ENCODE data around the gene TSC2. TPM values are rescaled to one million over a fixed set of nuclear protein-coding genes. Genes with fewer than 3 reads are reported as not detected.

TSC2 gene
- total RNA-seq, 4 donors from 2014 or later: 88.3 to 206 (median 127) TPM

DNA sequence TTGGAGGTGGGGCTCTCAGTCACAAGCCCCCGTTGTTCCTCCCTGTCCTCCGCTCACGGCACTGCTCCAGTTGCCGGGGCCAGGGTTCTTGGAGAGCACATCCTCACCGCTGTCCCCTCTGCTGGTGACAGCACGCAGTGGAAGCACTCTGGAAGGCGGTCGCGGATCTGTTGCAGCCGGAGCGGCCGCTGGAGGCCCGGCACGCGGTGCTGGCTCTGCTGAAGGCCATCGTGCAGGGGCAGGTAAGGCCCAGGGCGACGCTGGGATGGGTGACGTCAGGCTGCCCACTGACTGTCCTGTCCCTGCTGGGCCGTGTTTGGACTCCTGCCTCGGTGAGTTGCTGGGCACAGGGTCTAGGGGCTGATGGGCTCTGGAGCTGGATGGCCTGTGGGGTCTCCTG, 5.4 kb downstream of the TSC2 start:
- WGBS, 2 donors (ENCODE audit: low coverage in 1 of 2): 90 to 96% methylated on average over 2 to 20 of the region's 21 CpGs
- H3K27ac ChIP-seq: no peak overlapping the region
- intact Hi-C loops (cut with DNase I; ENCODE audit: low total_unique reads) (no loop called here), in situ Hi-C loops (cut with MboI; ENCODE audit: low pct_ligation_motif_present in 1 of 4, low pct_unique_long_range_greater_than_20kb in 1 of 4, low sequenced_read_pairs in 3 of 4) (no loop called here)
- H3K9me3 ChIP-seq: no peaks in the 10 kb centered on the region
- TF ChIP-seq POLR2A (IDR thresholded peaks at IDR 0.05) (no peak), POLR2AphosphoS5 (IDR thresholded peaks at IDR 0.05) (no peak), EP300 (IDR thresholded peaks at IDR 0.05; ENCODE audit: low read depth) (no peak)
- TF ChIP-seq, protein P1, sequence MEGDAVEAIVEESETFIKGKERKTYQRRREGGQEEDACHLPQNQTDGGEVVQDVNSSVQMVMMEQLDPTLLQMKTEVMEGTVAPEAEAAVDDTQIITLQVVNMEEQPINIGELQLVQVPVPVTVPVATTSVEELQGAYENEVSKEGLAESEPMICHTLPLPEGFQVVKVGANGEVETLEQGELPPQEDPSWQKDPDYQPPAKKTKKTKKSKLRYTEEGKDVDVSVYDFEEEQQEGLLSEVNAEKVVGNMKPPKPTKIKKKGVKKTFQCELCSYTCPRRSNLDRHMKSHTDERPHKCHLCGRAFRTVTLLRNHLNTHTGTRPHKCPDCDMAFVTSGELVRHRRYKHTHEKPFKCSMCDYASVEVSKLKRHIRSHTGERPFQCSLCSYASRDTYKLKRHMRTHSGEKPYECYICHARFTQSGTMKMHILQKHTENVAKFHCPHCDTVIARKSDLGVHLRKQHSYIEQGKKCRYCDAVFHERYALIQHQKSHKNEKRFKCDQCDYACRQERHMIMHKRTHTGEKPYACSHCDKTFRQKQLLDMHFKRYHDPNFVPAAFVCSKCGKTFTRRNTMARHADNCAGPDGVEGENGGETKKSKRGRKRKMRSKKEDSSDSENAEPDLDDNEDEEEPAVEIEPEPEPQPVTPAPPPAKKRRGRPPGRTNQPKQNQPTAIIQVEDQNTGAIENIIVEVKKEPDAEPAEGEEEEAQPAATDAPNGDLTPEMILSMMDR (IDR thresholded peaks at IDR 0.05): no peak
- H3K27me3 ChIP-seq: no peaks in the 10 kb centered on the region
- DNase-seq: no peak
- H3K36me3 ChIP-seq: peaks cover 0 to 7% (median 0%) of the 10 kb centered on the region in 4 donors
- H3K4me3 ChIP-seq: no peak overlapping the region
- peaks cover 8 to 24% (median 20%) of the 10 kb centered on the region in 4 donors for H3K4me1 ChIP-seq

DNA sequence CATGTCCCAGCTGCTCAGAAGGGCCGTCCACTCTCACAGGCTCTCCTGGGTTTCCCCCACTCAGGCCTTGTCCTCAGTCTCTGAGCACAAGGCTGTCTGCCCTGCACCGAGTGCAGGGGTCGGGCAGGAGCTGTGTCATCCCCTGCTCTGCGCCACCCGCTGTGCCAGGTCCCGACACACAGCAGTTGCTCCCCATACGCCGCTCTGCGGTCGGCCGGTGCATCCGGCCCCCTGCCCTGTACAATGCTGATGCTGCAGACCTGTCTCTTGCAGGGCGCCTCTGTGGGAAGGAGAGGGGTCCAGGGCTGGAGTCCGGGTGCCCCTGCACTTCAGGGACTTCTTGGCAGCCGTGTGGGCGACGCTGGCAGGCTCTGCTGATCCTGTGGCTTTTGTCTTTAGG, 6.1 kb downstream of the TSC2 start:
- Histone ChIP-seq H3K27me3 (no peaks in the 10 kb centered on the region), H3K4me3 (no peak overlapping the region), H3K4me1 (peaks cover 2 to 18% (median 14%) of the 10 kb centered on the region in 4 donors), H3K27ac (peak overlapping the region in 2 of 4 donors; percentile 62 to 75), H3K36me3 (peaks cover 0 to 7% (median 0%) of the 10 kb centered on the region in 4 donors), H3K9me3 (no peaks in the 10 kb centered on the region)
- TF ChIP-seq, protein P1 (IDR thresholded peaks at IDR 0.05): no peak
- TF ChIP-seq POLR2AphosphoS5 (IDR thresholded peaks at IDR 0.05): no peak
- TF ChIP-seq POLR2A (IDR thresholded peaks at IDR 0.05): no peak
- no peak for TF ChIP-seq EP300 (IDR thresholded peaks at IDR 0.05; ENCODE audit: low read depth)
- in situ Hi-C loops (cut with MboI; ENCODE audit: low pct_ligation_motif_present in 1 of 4, low pct_unique_long_range_greater_than_20kb in 1 of 4, low sequenced_read_pairs in 3 of 4): no loop called here
- WGBS, 2 donors (ENCODE audit: low coverage in 1 of 2): 95% methylated on average over 17 of the region's 17 CpGs; no CpG with 5 or more reads in 1 of the 2 donors
- intact Hi-C loops (cut with DNase I; ENCODE audit: low total_unique reads): no loop called here
- no peak for DNase-seq

DNA sequence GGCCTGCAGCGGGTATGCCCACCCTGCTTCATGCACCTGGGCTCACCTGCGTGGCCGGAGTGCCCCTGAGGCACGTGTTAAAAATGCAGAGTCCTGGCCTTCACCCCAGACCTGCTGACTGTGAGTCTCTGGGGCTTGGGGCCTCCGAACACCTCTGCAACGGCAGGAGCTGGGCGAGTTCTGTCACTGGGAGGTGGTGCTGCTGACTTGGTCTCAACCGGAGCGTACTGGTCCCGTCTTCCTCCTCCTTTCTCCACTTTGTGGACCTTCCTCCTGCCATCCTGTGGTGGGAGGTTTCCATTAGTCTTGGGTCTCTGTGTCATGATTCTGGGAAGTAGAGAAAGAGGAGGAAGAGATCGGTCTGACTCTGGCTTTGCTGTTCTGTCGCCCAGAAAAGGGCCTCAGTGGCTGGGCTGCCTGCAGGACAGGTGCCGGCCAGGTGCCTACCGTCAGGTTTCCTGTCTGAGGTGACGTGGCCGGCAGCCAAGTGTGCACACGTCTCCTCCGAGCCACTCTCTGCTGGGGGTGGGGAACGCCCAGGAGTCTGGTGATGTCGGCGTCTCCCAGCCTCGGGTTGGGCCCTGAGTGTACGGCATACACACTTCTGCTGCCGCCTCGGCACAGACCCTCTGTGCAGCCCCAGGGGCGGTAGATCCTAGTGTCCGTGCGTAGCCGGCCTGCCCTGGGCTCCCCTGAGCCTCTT, 6.9 kb downstream of the TSC2 start:
- Histone ChIP-seq H3K4me1 (peaks cover 0 to 12% (median 10%) of the 10 kb centered on the region in 4 donors), H3K27ac (peak overlapping the region; percentile 27 to 75 (median 59))
- WGBS, 2 donors (ENCODE audit: low coverage in 1 of 2): 63% methylated on average over 29 of the region's 29 CpGs; no CpG with 5 or more reads in 1 of the 2 donors

DNA sequence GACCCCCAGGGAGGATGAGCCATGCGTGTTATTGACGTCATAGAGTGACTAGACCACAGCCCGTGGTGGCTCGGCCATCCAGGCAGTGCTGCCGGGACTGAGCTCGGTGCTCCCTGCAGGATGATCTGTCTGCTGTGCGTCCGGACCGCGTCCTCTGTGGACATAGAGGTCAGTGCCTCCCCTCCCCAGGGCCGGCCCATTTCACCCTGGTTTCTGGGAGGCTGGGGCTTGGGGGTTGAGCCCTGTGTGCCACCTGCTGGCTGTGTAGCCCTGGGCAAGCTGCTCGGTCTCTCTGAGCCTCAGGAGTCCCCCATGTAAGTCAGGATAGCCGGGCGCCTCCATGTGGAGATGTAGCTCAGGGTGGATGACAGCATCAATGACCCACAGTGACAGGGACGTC, 8.3 kb downstream of the TSC2 start:
- WGBS, 2 donors (ENCODE audit: low coverage in 1 of 2): 76% methylated on average over 15 of the region's 15 CpGs; no CpG with 5 or more reads in 1 of the 2 donors
- Histone ChIP-seq H3K9me3 (no peaks in the 10 kb centered on the region), H3K27ac (no peak overlapping the region), H3K27me3 (no peaks in the 10 kb centered on the region), H3K4me1 (peaks cover 0 to 12% (median 10%) of the 10 kb centered on the region in 4 donors), H3K36me3 (peaks cover 0 to 7% (median 0%) of the 10 kb centered on the region in 4 donors), H3K4me3 (no peak overlapping the region)
- intact Hi-C loops (cut with DNase I; ENCODE audit: low total_unique reads) (no loop called here), in situ Hi-C loops (cut with MboI; ENCODE audit: low pct_ligation_motif_present in 1 of 4, low pct_unique_long_range_greater_than_20kb in 1 of 4, low sequenced_read_pairs in 3 of 4) (no loop called here)
- TF ChIP-seq POLR2AphosphoS5 (IDR thresholded peaks at IDR 0.05) (no peak), EP300 (IDR thresholded peaks at IDR 0.05; ENCODE audit: low read depth) (no peak), POLR2A (IDR thresholded peaks at IDR 0.05) (no peak)
- TF ChIP-seq, protein P1 (IDR thresholded peaks at IDR 0.05): no peak
- no peak for DNase-seq

More for the DNA sequence above, 6.9 kb downstream of the TSC2 start:
- Histone ChIP-seq H3K27me3 (no peaks in the 10 kb centered on the region), H3K4me3 (no peak overlapping the region), H3K36me3 (peaks cover 0 to 7% (median 0%) of the 10 kb centered on the region in 4 donors), H3K9me3 (no peaks in the 10 kb centered on the region)
- TF ChIP-seq, protein P1 (IDR thresholded peaks at IDR 0.05): no peak
- TF ChIP-seq POLR2AphosphoS5 (IDR thresholded peaks at IDR 0.05): peak; percentile 25 to 63 (median 40)
- peak; percentile 21 for TF ChIP-seq POLR2A (IDR thresholded peaks at IDR 0.05)
- no peak for TF ChIP-seq EP300 (IDR thresholded peaks at IDR 0.05; ENCODE audit: low read depth)
- DNase-seq: peak; percentile 89
- intact Hi-C loops (cut with DNase I; ENCODE audit: low total_unique reads) (no loop called here), in situ Hi-C loops (cut with MboI; ENCODE audit: low pct_ligation_motif_present in 1 of 4, low pct_unique_long_range_greater_than_20kb in 1 of 4, low sequenced_read_pairs in 3 of 4) (no loop called here)

All from transverse colon (tissue), 4 donors.